Middle frontal gyrus (tissue), 1 donor: Measurements from ENCODE around the gene NOTUM.

ENCODE experiments used
- DNase-seq: peaks from one replicate; pipeline ENCODE4 v3.0.0-alpha.2; 2015; ENCODE audit warnings: low spot score; ENCODE audit errors: extremely low spot score

Gene NOTUM

GRCh38 chr17:81961087-81961511, at the start of gene NOTUM:
Gene NOTUM (minus strand): TSS chr17:81961187. CDS start chr17:81960909, 278 bp downstream.
- DNase-seq, result no peak

- no peak for DNase-seq
Observed at GRCh38 chr17:82009413-82009812, 48.4 kb upstream of the NOTUM start.

GRCh38 chr17:82008941-82009405, 48.0 kb upstream of the NOTUM start:
- no peak for DNase-seq

- no peak for DNase-seq
Observed at GRCh38 chr17:82008258-82008940, 47.4 kb upstream of the NOTUM start.

GRCh38 chr17:82007495-82008257, 46.7 kb upstream of the NOTUM start:
- no peak for DNase-seq

GRCh38 chr17:82007228-82007494, 46.2 kb upstream of the NOTUM start:
- DNase-seq, result no peak

GRCh38 chr17:82006468-82007227, 45.7 kb upstream of the NOTUM start:
- no peak for DNase-seq

- no peak for DNase-seq
Observed at GRCh38 chr17:82005701-82006348, 44.8 kb upstream of the NOTUM start.

GRCh38 chr17:82004517-82005455, 43.8 kb upstream of the NOTUM start:
- DNase-seq, result no peak

- no peak for DNase-seq
Observed at GRCh38 chr17:82003411-82004381, 42.7 kb upstream of the NOTUM start.

GRCh38 chr17:82001571-82002056, 40.6 kb upstream of the NOTUM start:
- DNase-seq, result no peak

- DNase-seq, result no peak
Observed at GRCh38 chr17:82000803-82001570, 40.0 kb upstream of the NOTUM start.

- no peak for DNase-seq
Observed at GRCh38 chr17:81999976-82000802, 39.2 kb upstream of the NOTUM start.

- DNase-seq, result no peak
Observed at GRCh38 chr17:81999587-81999975, 38.6 kb upstream of the NOTUM start.

GRCh38 chr17:81998691-81999438, 37.9 kb upstream of the NOTUM start:
- no peak for DNase-seq

GRCh38 chr17:81998212-81998611, 37.2 kb upstream of the NOTUM start:
- DNase-seq, result no peak
